RPMI8226 (cell line): ENCODE data around the gene FAM120C.
A peak's percentile ranks its signal among the peaks of the same experiment; 100 is the strongest.

Experiments used
- DNase-seq: peaks from one replicate; pipeline ENCODE4 v3.0.0-alpha.2; 2015

FAM120C gene

GRCh38 chrX:54134269-54134668 is 48.8 kb downstream of the FAM120C start:
- no peak for DNase-seq

- no peak for DNase-seq
Measured at GRCh38 chrX:54116391-54116790, 66.7 kb downstream of the FAM120C start.

- DNase-seq, result no peak
Measured at GRCh38 chrX:54093571-54093970, 89.5 kb downstream of the FAM120C start.

- no peak for DNase-seq
Measured at GRCh38 chrX:54093159-54093558, 89.9 kb downstream of the FAM120C start.

GRCh38 chrX:54090880-54091279 is 92.2 kb downstream of the FAM120C start:
- no peak for DNase-seq

GRCh38 chrX:54089191-54089590 is 93.9 kb downstream of the FAM120C start:
- DNase-seq, result no peak

GRCh38 chrX:54087661-54088060 is 95.4 kb downstream of the FAM120C start:
- DNase-seq, result no peak

GRCh38 chrX:54085666-54086065 is 97.4 kb downstream of the FAM120C start:
- no peak for DNase-seq

- DNase-seq, result no peak
Measured at GRCh38 chrX:54076903-54077302, 106.2 kb downstream of the FAM120C start.

GRCh38 chrX:54074826-54075225 is 108.2 kb downstream of the FAM120C start:
- DNase-seq, result no peak

GRCh38 chrX:54067766-54068165 is 115.3 kb downstream of the FAM120C start:
- DNase-seq, result peak; percentile 25

GRCh38 chrX:54066841-54067240 is 116.2 kb downstream of the FAM120C start:
- DNase-seq, result no peak

GRCh38 chrX:54064564-54064963 is 118.5 kb downstream of the FAM120C start:
- no peak for DNase-seq

GRCh38 chrX:54063361-54063760 is 119.7 kb downstream of the FAM120C start:
- no peak for DNase-seq

GRCh38 chrX:54049801-54050200 is 133.3 kb downstream of the FAM120C start:
- no peak for DNase-seq

- no peak for DNase-seq
Measured at GRCh38 chrX:54048412-54048811, 134.6 kb downstream of the FAM120C start.

GRCh38 chrX:54045563-54046228 is 137.4 kb downstream of the FAM120C start:
- DNase-seq, result no peak

- peak; percentile 68 for DNase-seq
Measured at GRCh38 chrX:54044877-54045338, 138.1 kb downstream of the FAM120C start.

- DNase-seq, result peak; percentile 95
Measured at GRCh38 chrX:54044126-54044876, 138.8 kb downstream of the FAM120C start, which contains the start of gene PHF8. TSS of gene PHF8 (minus strand) at chrX:54044473. CDS start at chrX:54042728, 1,745 bp downstream.

GRCh38 chrX:54043541-54044125 is 139.4 kb downstream of the FAM120C start:
- peak; percentile 40 for DNase-seq

GRCh38 chrX:54043056-54043455 is 140.0 kb downstream of the FAM120C start:
- DNase-seq, result no peak

GRCh38 chrX:54042609-54043021 is 140.4 kb downstream of the FAM120C start:
- peak; percentile 26 for DNase-seq

- no peak for DNase-seq
Measured at GRCh38 chrX:54030329-54030728, 152.7 kb downstream of the FAM120C start.
